Mucosa of descending colon (tissue), 3 donors: Measurements from ENCODE around the gene SCN8A. TPM values are rescaled to one million over a fixed set of nuclear protein-coding genes. Genes with fewer than 3 reads are reported as not detected.
A peak's percentile ranks its signal among the peaks of the same experiment; 100 is the strongest.

ENCODE experiments used
- ATAC-seq: fragments of 200-7000 bp; cut with Tn5 transposase; one replicate; pipeline ENCODE4 v1.9.1; 2020; ENCODE audit warnings: mild to moderate bottlenecking, moderate library complexity
- DNase-seq, 3 donors: peaks; one replicate each; pipeline ENCODE4 v3.0.0-alpha.2; 2020
- H3K36me3 ChIP-seq: fragments of 200-600 bp; one replicate; pipeline ENCODE4 v1.8.0; 2021; ENCODE audit warnings: low read depth, mild to moderate bottlenecking
- H3K4me1 ChIP-seq: fragments of 200-600 bp; one replicate; pipeline ENCODE4 v1.8.0; 2021; ENCODE audit warnings: low read depth, mild to moderate bottlenecking
- H3K4me3 ChIP-seq: fragments of 200-600 bp; one replicate; pipeline ENCODE4 v1.8.0; 2021; ENCODE audit warnings: mild to moderate bottlenecking
- H3K9me3 ChIP-seq: fragments of 200-600 bp; one replicate; pipeline ENCODE4 v1.8.0; 2021; ENCODE audit warnings: mild to moderate bottlenecking
- intact Hi-C, 2 donors: fragments of 100-400 bp; cut with DNase I in 1 of 2; cut with micrococcal nuclease in 1 of 2; formaldehyde crosslinking; loops; one replicate each; pipeline versions ENCODE4 v1.11.0 to v1.11.1; 2022; cut with DNase I, micrococcal nuclease
- total RNA-seq, 3 donors: library from RNA; stranded (reverse); fragmentation: NEBNext Ultra II Directional in 2 of 3; extraction: Animal tissue kit (Norgen Biotek cat#: 25700) in 2 of 3; gene quantifications; one replicate each; pipeline versions ENCODE4 v1.2.1 to v1.2.4, GENCODE V29; 2021 to 2023
- TF ChIP-seq, protein P1 (sequence below): fragments of 200-600 bp; IDR thresholded peaks from one replicate; pipeline ENCODE4 v1.8.0; 2022; ENCODE audit warnings: antibody characterized with exemption, mild to moderate bottlenecking
- donor health status: DM: no; HTN: no; CAD: no; lungs with moderate emphysema.
- donor health status: DM: no; HTN: no; CAD: no.
- donor health status: DM: no; HTN: yes; CAD: no.

Gene SCN8A
- total RNA-seq, 3 donors from 2014 or later, result 2.7 to 5.2 (median 3.6) TPM

DNA sequence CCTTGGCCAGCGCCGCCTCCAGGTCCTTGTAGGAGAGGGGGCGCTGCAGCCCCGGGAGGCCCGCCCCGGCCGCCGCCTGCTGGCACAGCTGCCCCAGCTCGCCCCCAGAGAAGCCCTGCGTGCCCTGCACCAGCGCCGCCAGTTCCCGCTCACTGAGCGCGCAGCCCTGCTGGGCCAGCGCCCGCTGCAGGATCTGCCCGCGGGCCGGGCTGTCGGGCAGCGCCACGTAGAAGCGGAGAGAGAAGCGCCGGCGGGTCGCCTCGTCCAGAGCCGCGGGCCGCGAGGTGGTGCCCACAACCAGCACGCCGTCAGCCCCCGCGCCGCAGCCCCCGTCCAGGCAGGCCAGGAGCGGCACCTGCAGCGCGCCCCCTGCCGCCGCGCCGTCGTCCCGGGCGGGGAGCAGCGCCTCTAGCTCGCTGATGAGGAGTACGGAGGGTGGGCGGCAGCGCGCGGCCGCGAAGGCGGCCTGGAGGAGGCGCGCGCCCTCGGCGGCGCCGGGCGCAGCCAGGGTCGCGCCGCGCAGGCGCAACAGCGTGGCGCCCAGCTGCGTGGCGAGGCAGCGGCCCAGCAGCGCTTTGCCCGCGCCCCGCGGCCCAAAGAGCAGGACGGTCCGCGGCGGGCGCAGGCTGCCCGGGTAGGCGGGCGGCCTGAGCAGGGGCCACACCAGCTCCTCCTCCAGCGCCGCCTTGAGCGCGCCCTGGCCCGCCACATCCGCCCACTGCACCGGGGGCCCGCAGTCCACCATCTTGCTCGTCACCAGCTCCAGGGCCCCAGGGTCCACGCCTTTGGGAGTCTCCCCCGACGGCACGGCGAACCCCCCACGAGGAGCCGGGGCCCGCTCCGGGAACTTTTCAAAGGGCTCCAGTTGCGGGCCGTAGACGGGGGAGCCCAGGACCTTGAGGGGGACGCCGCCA is 229.8 kb downstream of the SCN8A start:
- H3K9me3 ChIP-seq, result no peaks in the 10 kb centered on the region
- intact Hi-C loops, result loop anchor here in 1 of 2 donors (5.0 kb wide), 1 partner anchor 398 kb away; the partner anchor contains the start of gene SLC4A8
- no peaks in the 10 kb centered on the region for H3K4me1 ChIP-seq
- peak; percentile 63 to 72 (median 69) for DNase-seq
- TF ChIP-seq, protein P1, sequence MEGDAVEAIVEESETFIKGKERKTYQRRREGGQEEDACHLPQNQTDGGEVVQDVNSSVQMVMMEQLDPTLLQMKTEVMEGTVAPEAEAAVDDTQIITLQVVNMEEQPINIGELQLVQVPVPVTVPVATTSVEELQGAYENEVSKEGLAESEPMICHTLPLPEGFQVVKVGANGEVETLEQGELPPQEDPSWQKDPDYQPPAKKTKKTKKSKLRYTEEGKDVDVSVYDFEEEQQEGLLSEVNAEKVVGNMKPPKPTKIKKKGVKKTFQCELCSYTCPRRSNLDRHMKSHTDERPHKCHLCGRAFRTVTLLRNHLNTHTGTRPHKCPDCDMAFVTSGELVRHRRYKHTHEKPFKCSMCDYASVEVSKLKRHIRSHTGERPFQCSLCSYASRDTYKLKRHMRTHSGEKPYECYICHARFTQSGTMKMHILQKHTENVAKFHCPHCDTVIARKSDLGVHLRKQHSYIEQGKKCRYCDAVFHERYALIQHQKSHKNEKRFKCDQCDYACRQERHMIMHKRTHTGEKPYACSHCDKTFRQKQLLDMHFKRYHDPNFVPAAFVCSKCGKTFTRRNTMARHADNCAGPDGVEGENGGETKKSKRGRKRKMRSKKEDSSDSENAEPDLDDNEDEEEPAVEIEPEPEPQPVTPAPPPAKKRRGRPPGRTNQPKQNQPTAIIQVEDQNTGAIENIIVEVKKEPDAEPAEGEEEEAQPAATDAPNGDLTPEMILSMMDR, result no peak
- peak; percentile 74 for ATAC-seq
- H3K36me3 ChIP-seq, result no peaks in the 10 kb centered on the region
- no peak overlapping the region for H3K4me3 ChIP-seq

GRCh38 chr12:51821440-51822260 is 230.6 kb downstream of the SCN8A start:
- H3K4me3 ChIP-seq, result no peak overlapping the region
- TF ChIP-seq, protein P1, result no peak
- DNase-seq (peak in 1 of 3 donors; percentile 40), ATAC-seq (no peak)
- no peaks in the 10 kb centered on the region for H3K4me1 ChIP-seq
- intact Hi-C loops, result loop anchor here in 1 of 2 donors (5.0 kb wide), 1 partner anchor 399 kb away; the partner anchor contains the start of gene SLC4A8
- H3K9me3 ChIP-seq, result no peaks in the 10 kb centered on the region
- no peaks in the 10 kb centered on the region for H3K36me3 ChIP-seq

- no peaks in the 10 kb centered on the region for H3K9me3 ChIP-seq
- intact Hi-C loops, result loop anchor here in 1 of 2 donors (5.0 kb wide), 1 partner anchor 400 kb away; the partner anchor contains the start of gene SLC4A8
- DNase-seq (no peak), ATAC-seq (no peak)
- H3K4me1 ChIP-seq, result peaks cover 1% of the 10 kb centered on the region
- no peaks in the 10 kb centered on the region for H3K36me3 ChIP-seq
- no peak overlapping the region for H3K4me3 ChIP-seq
- TF ChIP-seq, protein P1, result no peak
Observed at GRCh38 chr12:51822261-51822616, 231.2 kb downstream of the SCN8A start.

DNA sequence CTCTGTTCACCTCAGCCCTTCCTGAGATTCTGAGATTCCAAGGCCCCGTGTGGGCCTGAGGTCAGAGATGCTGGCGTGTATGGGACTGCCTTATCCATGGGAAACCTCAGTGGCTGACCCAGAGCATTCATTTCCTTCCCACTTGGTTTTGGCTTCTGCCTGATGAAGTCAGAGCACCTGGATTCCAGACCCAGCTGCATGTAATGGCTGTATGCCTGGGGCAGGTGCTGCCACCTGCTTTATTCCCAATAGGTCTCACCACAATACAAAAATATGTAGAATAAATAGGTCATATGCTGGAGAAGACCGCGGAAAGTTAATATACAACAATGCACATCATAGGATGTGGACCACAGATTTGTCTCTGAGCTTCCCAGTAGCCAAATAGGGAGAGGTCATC is 231.9 kb downstream of the SCN8A start:
- no peak for DNase-seq
- intact Hi-C loops, result loop anchor here in 1 of 2 donors (5.0 kb wide), 1 partner anchor 401 kb away; the partner anchor contains the start of gene SLC4A8
- peaks cover 9% of the 10 kb centered on the region for H3K4me1 ChIP-seq
- H3K36me3 ChIP-seq, result no peaks in the 10 kb centered on the region
- no peak for ATAC-seq
- no peak overlapping the region for H3K4me3 ChIP-seq
- TF ChIP-seq, protein P1, result no peak
- no peaks in the 10 kb centered on the region for H3K9me3 ChIP-seq

DNA sequence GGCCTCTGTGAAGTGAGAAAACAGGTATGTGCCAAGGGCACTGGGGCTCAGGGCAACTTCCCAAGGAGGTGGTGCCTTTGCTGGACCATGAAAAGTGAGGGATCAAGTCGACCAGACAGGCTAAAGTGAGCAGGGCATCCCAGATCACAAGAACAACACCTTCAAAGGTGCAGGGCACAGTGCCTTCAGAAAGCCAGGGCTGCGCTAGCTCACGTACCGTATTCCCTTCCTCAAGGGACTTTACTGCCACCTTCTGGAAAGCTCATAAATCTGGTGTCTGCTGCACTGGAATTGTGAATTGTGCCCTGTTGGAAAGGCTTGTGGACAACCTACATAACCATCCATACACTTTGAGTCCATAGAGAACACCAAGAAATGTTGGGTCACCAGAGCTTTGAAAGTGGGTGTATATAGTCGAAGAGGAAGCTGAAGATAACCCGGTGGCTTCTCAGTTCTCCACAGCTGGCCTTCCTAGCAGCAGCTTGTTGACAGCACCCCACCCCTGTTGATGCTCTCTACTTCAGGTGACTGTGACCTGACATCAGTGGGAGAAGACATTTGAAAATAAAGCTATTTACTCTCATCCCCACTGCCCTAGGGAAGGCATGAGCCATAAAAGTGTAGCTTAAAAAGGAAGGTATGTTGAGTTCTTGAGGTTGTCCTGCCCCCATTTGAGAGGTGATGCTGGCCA is 233.0 kb downstream of the SCN8A start:
- H3K9me3 ChIP-seq, result no peaks in the 10 kb centered on the region
- peak in 1 of 3 donors; percentile 59 for DNase-seq
- no peak overlapping the region for H3K4me3 ChIP-seq
- H3K36me3 ChIP-seq, result no peaks in the 10 kb centered on the region
- peak; percentile 56 for ATAC-seq
- intact Hi-C loops, result loop anchor here in 1 of 2 donors (5.0 kb wide), 1 partner anchor 402 kb away; the partner anchor contains the start of gene SLC4A8
- TF ChIP-seq, protein P1, result peak; percentile 29
- peaks cover 13% of the 10 kb centered on the region for H3K4me1 ChIP-seq
